GM18499 (cell line): Measurements from ENCODE around the gene LRP1.

Source experiments
- ATAC-seq: cut with Tn5 transposase; IDR thresholded peaks from one replicate; pipeline ENCODE4 v1.9.1; 2021; ENCODE audit warnings: moderate number of reproducible peaks; ENCODE audit not compliant: insufficient read depth, unreplicated experiment

LRP1 gene

DNA sequence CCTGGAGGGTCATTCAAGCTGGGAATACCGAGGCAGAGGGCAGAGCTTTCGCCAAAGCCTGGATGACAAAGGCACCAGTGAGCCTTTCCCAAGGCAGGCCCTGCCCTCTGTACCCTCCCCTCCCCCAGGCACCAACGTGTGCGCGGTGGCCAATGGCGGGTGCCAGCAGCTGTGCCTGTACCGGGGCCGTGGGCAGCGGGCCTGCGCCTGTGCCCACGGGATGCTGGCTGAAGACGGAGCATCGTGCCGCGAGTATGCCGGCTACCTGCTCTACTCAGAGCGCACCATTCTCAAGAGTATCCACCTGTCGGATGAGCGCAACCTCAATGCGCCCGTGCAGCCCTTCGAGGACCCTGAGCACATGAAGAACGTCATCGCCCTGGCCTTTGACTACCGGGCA is 57.1 kb downstream of the LRP1 start:
- no peak for ATAC-seq

DNA sequence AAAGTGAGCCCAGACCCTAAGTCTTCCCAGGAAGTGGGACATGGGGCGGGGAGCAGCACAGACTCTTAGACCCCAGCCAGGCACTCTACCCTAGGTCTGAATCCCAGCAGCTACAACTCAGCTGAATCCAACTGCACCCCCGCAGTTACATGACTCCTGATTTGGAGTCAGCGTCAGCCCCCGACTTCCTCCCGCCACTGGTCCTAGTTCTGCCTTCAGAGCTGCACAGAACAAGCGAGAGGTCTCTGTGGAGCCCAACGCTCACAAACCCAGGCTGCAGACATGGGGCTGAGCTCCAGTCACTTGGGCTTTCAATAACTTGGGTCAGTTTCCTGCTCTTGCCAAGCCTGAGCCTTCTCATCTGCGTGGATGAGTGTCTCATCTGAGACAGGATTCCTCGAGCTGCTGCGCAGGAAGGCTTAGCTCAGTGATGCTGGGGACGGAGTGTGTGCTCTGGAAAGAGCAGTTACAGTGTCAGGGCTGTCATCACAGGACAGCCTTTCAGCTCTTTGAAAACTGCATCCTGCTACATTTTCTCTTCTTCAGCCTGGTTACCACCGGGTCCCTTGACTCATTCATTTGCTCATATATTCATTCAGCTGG is 57.7 kb downstream of the LRP1 start:
- no peak for ATAC-seq

DNA sequence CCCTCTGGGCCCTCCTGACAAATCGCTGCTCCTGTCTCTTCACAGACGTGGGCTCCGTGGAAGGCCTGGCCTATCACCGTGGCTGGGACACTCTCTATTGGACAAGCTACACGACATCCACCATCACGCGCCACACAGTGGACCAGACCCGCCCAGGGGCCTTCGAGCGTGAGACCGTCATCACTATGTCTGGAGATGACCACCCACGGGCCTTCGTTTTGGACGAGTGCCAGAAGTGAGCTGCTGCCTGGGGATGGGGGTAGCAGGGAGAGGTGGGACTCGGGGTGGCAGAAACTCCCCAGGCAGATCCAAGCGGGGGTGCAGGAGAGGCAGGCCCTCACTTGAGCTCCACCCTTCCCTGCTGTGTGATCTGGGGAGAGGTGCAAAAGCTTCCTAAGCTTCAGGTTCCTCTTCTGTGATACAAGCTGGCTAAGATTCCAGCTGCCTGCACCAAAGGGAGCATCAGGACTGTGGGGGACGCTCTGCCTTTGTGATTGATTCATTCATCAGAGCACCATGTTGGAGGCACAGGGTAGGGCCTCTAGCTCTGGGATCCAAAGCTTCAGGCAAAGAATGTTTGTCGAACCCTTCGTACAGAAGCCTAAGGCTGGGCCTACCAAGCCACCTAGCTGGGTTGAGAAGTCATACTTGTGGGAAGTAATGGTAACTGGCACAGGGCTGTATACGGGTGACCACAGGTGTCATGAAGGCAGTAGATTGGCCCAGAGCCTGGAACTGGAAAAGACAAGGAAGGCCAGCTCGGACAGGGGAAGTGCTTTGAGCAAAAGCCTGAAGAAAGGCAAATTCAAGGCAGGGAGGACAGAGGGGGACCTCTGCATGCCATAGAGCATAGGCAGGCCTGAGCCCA is 59.2 kb downstream of the LRP1 start:
- no peak for ATAC-seq

DNA sequence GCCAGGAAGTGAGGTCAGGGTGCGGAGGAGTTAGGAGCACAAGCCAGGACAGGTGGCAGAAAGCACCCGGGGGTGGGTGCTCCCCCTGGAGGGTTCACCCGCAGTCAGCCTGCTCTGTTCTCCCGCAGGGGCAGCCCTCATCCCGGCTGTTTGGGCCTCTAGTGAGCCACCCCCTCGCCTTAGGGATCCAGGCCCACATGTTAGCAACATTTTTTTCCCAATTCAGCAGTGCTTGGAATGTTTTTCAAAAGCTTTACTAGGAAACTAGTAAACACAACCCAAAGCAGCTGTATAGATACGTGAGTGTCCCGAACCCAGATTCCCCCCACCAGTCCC is 59.8 kb downstream of the LRP1 start:
- ATAC-seq: no peak

DNA sequence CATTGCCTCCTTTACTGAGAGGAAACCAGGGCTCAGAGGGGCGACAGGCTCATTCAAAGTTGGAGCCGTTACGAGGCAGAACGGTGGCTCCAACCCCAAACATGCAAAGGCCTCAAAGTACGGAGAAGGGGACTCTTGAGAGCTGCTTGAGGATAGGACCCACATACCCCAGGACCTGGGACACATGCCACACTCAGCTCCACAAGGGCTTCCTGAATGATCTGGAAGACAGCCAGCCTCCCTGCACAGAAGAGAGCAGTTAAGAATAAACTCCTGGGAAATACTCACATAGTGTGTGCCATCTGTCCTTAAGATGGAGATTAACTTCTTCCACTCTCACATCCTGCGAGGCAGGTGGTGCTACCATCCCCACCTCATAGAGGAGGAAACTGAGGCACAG is 61.8 kb downstream of the LRP1 start:
- ATAC-seq: no peak

DNA sequence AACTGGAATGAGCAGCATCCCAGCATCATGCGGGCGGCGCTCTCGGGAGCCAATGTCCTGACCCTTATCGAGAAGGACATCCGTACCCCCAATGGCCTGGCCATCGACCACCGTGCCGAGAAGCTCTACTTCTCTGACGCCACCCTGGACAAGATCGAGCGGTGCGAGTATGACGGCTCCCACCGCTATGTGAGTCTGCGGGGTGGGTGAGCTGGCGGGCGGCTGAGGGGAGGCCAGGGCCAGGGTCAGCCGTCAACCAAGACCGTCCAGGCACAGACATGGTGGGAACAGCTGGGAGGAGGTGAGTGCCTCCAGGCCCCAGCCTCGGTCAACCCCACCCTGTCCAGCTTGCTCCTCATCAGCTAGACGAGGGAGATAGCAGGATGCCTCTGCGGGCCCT is 62.5 kb downstream of the LRP1 start:
- ATAC-seq: no peak

DNA sequence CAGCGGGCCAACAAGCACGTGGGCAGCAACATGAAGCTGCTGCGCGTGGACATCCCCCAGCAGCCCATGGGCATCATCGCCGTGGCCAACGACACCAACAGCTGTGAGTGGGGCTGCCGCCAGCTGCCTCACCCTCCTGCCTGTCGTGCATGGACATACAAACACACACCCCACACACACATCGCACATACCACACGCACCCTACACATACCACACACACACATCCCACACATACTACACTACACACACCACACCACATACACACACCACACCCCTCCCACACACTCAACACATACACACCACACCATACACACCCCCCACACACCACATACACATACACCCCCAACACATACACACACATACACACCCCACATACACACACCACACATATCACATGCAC is 63.1 kb downstream of the LRP1 start:
- ATAC-seq: no peak

DNA sequence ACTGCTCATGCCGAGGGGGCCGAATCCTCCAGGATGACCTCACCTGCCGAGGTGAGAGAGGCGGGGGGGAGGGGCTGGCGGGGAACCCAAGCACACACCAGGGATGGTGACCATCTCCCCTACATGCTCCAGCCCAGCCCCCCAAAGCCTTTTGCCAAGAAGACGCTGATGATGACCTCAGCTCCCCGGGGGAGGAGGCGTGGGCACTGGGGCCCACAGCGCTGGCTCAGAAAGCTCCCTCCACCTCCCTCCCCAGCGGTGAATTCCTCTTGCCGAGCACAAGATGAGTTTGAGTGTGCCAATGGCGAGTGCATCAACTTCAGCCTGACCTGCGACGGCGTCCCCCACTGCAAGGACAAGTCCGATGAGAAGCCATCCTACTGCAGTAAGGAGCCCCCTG is 64.6 kb downstream of the LRP1 start:
- ATAC-seq: no peak

DNA sequence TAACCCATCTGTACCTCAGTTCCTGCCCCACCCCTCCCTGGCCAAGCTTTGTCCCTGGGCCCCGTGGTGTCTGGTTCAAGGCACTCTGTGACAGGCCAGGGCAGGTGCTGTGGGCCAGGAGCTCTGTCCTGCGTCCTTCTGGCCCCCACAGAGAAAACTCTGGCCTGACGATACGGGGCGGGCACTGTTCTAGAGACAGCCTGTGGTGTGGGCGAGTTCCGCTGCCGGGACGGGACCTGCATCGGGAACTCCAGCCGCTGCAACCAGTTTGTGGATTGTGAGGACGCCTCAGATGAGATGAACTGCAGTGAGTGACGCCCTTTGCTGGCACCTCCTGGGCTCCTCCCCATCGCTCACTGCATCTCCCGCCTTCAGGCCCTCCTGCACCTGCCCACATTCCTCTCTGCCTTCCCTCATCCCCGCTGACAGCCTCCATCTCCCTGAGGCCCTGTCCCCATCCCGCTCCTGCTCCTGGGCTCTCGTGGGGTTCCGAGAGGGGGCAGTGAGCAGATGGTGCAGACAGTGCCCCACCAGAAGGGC is 65.5 kb downstream of the LRP1 start:
- no peak for ATAC-seq

DNA sequence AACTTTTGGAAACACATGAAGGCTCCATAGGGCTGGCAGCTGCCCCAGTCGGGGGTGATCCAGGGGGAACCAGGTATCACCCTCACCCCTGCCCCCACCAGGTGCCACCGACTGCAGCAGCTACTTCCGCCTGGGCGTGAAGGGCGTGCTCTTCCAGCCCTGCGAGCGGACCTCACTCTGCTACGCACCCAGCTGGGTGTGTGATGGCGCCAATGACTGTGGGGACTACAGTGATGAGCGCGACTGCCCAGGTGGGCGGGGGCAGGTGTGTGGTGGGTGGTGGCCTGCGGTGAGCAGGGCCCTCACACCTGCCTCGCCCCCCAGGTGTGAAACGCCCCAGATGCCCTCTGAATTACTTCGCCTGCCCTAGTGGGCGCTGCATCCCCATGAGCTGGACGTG is 66.0 kb downstream of the LRP1 start:
- no peak for ATAC-seq

DNA sequence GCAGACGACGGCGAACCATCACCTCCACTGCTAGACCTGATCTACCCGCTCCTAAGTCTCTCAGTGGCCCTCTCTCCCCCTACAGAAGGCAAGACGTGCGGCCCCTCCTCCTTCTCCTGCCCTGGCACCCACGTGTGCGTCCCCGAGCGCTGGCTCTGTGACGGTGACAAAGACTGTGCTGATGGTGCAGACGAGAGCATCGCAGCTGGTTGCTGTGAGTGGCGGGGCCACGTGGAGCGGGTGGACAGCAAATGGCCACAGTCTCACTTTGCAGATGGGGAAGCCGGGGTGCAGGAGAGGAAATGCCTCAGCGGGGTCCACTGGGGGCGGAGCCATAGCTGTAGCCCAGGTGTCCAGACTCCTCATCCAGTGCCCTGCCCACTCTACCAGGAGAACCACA is 66.9 kb downstream of the LRP1 start:
- no peak for ATAC-seq

DNA sequence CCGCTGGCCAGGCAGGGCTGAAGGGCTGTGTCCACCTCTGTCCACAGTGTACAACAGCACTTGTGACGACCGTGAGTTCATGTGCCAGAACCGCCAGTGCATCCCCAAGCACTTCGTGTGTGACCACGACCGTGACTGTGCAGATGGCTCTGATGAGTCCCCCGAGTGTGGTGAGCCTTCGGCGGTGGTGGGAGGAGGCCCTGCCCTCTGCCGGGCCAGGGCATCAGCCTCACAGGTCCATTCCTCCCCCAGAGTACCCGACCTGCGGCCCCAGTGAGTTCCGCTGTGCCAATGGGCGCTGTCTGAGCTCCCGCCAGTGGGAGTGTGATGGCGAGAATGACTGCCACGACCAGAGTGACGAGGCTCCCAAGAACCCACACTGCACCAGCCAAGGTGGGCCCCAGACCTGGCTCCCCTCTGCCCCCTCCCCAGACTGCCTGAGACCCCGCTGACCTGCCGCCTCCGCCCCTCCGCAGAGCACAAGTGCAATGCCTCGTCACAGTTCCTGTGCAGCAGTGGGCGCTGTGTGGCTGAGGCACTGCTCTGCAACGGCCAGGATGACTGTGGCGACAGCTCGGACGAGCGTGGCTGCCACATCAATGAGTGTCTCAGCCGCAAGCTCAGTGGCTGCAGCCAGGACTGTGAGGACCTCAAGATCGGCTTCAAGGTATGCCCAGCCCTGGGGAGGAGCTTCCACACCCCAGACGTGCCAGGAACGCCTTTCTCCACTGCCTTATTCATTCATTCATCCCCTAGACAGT is 67.5 kb downstream of the LRP1 start:
- no peak for ATAC-seq

DNA sequence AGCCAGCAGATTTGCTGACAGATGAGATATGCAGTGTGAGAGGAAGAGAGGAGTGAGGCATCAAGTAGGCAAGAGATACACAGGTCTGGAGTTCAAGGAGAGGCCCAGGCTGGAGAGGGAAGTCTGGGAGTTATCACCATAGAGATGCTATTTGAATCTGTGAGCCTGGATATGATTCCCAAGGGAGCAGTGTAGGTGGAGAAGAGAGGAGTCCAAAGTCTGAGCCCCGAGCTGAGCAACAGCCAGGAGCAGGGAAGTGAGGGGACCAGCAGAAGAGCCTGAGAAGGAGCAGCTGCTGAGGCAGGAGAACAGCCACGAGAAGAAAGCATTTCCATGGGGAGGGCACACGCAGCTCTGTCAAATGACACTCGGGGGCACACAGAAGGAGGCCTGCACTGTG is 68.2 kb downstream of the LRP1 start:
- no peak for ATAC-seq

DNA sequence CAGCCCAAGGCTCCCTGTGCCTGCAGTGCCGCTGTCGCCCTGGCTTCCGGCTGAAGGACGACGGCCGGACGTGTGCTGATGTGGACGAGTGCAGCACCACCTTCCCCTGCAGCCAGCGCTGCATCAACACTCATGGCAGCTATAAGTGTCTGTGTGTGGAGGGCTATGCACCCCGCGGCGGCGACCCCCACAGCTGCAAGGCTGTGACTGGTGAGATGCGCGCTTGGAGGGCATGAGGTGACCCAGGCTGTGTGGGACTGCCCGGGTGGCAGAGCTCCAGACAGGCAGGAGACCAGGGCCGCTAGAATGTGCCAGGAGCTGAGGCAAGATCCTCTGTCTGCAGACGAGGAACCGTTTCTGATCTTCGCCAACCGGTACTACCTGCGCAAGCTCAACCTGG is 68.7 kb downstream of the LRP1 start:
- ATAC-seq: no peak

DNA sequence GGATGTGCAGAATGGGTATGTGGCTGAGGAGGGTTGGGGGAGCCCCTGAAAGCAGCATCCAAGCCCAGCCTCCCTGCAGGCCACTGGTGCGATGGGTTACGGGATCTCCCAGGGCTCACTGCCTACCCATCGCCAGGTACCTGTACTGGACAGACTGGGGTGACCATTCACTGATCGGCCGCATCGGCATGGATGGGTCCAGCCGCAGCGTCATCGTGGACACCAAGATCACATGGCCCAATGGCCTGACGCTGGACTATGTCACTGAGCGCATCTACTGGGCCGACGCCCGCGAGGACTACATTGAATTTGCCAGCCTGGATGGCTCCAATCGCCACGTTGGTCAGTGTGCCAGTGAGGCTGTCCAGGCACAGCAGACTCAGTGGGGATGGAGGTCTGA is 70.0 kb downstream of the LRP1 start:
- ATAC-seq: no peak

DNA sequence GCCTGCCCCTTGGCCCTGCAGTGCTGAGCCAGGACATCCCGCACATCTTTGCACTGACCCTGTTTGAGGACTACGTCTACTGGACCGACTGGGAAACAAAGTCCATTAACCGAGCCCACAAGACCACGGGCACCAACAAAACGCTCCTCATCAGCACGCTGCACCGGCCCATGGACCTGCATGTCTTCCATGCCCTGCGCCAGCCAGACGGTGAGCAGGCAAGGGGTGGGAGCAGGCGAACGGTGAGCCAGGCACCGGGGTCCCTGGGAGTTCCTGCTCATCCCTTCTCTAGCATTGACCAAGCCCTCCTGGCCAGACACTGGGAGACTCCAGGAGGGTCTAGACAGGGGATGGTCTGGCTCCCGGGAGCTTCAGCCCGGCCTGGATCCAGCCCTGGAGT is 70.9 kb downstream of the LRP1 start:
- no peak for ATAC-seq

DNA sequence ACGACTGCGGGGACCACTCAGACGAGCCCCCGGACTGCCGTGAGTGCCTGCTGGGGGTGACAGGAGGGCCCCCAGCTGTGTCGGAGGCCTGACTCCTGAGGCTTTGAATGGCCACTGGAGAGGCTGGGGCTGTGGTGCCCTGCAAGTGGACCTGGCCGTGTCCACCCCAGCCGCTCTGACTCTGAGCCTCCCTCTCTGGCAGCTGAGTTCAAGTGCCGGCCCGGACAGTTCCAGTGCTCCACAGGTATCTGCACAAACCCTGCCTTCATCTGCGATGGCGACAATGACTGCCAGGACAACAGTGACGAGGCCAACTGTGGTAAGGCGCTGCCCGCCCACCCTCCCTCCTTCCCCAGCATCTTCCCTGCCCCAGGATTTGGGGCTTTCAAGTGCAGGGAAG is 72.2 kb downstream of the LRP1 start:
- no peak for ATAC-seq

DNA sequence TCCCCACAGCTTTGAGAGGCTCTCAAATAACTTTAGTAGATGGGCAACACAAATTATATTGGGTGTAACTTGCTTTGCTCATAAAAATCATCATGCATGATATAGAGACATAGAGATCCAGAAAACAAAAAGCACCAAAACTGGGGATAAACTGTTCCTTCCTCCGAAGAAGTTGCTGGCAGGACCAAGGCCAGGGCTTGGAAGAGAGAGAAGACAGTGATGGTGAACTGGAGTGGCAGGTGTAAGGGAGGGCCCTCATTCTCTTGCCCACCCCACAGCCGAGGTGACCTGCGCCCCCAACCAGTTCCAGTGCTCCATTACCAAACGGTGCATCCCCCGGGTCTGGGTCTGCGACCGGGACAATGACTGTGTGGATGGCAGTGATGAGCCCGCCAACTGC is 72.9 kb downstream of the LRP1 start:
- ATAC-seq: no peak

DNA sequence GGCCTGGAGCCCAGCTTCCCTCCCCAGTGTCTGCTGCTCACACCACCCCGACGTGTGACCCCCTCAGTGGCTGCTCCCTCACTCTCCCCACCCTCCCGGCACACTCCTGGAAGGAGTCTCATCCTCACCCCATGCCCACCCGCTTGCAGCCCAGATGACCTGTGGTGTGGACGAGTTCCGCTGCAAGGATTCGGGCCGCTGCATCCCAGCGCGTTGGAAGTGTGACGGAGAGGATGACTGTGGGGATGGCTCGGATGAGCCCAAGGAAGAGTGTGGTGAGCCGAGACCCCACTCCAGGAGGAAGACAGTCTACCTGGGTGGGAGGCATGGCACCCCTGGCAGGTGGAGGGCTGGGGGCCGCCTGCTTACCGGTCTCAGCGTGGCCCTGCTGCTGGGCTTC is 73.3 kb downstream of the LRP1 start:
- no peak for ATAC-seq

DNA sequence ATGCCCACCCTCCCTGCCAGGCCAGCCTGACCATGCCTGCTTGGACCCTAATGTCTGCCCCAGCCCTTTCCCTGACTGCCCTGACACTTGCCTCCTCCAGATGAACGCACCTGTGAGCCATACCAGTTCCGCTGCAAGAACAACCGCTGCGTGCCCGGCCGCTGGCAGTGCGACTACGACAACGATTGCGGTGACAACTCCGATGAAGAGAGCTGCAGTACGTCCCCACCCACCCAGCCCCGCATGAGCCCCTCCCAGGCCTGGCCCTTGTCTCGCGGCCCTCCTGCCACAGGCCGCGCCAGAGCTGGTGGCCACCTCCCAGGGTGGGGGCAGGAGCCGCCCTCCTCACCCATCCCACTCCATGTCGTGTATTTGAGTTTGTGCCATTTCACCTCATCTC is 74.0 kb downstream of the LRP1 start:
- no peak for ATAC-seq

DNA sequence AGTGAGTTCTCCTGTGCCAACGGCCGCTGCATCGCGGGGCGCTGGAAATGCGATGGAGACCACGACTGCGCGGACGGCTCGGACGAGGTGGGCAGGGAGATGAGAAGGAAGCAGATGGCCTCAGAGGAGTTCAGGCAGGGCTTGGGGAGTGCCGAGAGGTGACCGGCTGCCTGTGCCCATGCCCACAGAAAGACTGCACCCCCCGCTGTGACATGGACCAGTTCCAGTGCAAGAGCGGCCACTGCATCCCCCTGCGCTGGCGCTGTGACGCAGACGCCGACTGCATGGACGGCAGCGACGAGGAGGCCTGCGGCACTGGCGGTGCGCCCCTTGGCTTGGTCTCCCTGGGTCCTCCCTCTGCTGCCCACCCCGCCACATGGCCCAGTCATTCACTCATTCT is 74.9 kb downstream of the LRP1 start:
- ATAC-seq: no peak
